ENCODE results near the gene ALPK1.
"Not testable (repeated sequence)": the region's sequence is repeated elsewhere in the genome, so short reads cannot be mapped to it uniquely, and the experiment has no call there.

Gene ALPK1

GRCh38 chr4:112485930-112486329 lies 188.8 kb downstream of the ALPK1 start:
- Histone ChIP-seq H3K9me3 (ENCODE audit: control insufficient read depth, low read length) (peaks cover 19% of the 10 kb centered on the region), H3K14ac (ENCODE audit: low read length in 2 of 2) (no peak overlapping the region), H3K9ac (ENCODE audit: low read length) (no peak overlapping the region), H3K18ac (ENCODE audit: low read depth in 1 of 2, low read length in 2 of 2) (no peak overlapping the region), H4K91ac (ENCODE audit: low read length) (no peak overlapping the region), H3K23ac (ENCODE audit: low read length in 2 of 2) (no peak overlapping the region), H2BK5ac (ENCODE audit: low read depth, low read length, poor library complexity, severe bottlenecking) (no peak overlapping the region), H4K8ac (ENCODE audit: low read length) (no peak overlapping the region), H2AFZ (ENCODE audit: low read depth, low read length) (no peak overlapping the region), H2BK12ac (ENCODE audit: low read length in 2 of 2) (no peak overlapping the region), H3K36me3 (ENCODE audit: control insufficient read depth in 1 of 2, insufficient read depth in 2 of 2, low read depth in 1 of 2, low read length in 2 of 2) (no peaks in the 10 kb centered on the region), H2BK120ac (ENCODE audit: low read depth, low read length) (no peak overlapping the region), H2AK5ac (ENCODE audit: low read length, severe bottlenecking) (no peak overlapping the region), H3K4ac (ENCODE audit: low read depth in 1 of 2, low read length in 2 of 2) (no peak overlapping the region), H3K27me3 (ENCODE audit: control insufficient read depth in 1 of 2, insufficient read depth in 1 of 2, low read length in 2 of 2) (peaks cover 0 to 7% of the 10 kb centered on the region in 2 experiments), H3K4me2 (ENCODE audit: low read length, poor library complexity, severe bottlenecking) (no peak overlapping the region), H3K4me1 (ENCODE audit: control insufficient read depth, insufficient read depth, low read depth, low read length) (no peaks in the 10 kb centered on the region), H3K79me1 (replicated peaks; ENCODE audit: low read length, poor library complexity, severe bottlenecking) (no peaks in the 10 kb centered on the region), H3K4me3 (ENCODE audit: insufficient read depth in 1 of 2, low read depth in 1 of 2, low read length in 2 of 2) (no peak overlapping the region), H2BK15ac (ENCODE audit: low read depth, poor library complexity, severe bottlenecking) (no peak overlapping the region), H3K27ac (ENCODE audit: low read length, poor library complexity, severe bottlenecking) (no peak overlapping the region)
- no peak for DNase-seq
- WGBS, result 77% methylated on average over 5 of the region's 5 CpGs

DNA sequence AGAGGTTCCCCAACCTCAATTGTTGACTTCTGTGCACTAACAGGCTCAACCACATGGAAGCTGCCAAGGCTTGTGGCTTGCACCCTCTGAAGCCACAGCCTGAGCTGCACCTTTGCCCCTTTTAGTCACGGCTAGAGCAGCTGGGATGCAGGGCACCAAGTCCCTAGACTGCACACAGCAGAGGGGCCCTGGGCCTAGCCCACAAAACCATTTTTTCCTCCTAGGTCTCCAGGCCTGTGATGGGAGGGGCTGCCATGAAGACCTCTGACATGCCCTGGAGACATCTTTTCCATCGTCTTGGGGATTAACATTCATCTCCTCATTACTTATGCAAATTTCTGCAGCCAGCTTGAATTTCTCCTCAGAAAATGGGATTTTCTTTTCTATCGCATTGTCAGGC lies 193.6 kb downstream of the ALPK1 start:
- not testable (repeated sequence) for H2BK5ac ChIP-seq (ENCODE audit: low read depth, low read length, poor library complexity, severe bottlenecking); H3K27me3 ChIP-seq (ENCODE audit: control insufficient read depth in 1 of 2, insufficient read depth in 1 of 2, low read length in 2 of 2); H4K91ac ChIP-seq (ENCODE audit: low read length); H2BK12ac ChIP-seq (ENCODE audit: low read length in 2 of 2); H3K14ac ChIP-seq (ENCODE audit: low read length in 2 of 2); H3K23ac ChIP-seq (ENCODE audit: low read length in 2 of 2); H3K4ac ChIP-seq (ENCODE audit: low read depth in 1 of 2, low read length in 2 of 2); H3K18ac ChIP-seq (ENCODE audit: low read depth in 1 of 2, low read length in 2 of 2); H4K8ac ChIP-seq (ENCODE audit: low read length); H3K4me2 ChIP-seq (ENCODE audit: low read length, poor library complexity, severe bottlenecking); DNase-seq; H3K79me1 ChIP-seq (replicated peaks; ENCODE audit: low read length, poor library complexity, severe bottlenecking); H3K27ac ChIP-seq (ENCODE audit: low read length, poor library complexity, severe bottlenecking); H2BK120ac ChIP-seq (ENCODE audit: low read depth, low read length); H3K4me3 ChIP-seq (ENCODE audit: insufficient read depth in 1 of 2, low read depth in 1 of 2, low read length in 2 of 2); H3K4me1 ChIP-seq (ENCODE audit: control insufficient read depth, insufficient read depth, low read depth, low read length); H2AK5ac ChIP-seq (ENCODE audit: low read length, severe bottlenecking); H3K36me3 ChIP-seq (ENCODE audit: control insufficient read depth in 1 of 2, insufficient read depth in 2 of 2, low read depth in 1 of 2, low read length in 2 of 2); H3K9ac ChIP-seq (ENCODE audit: low read length); H2AFZ ChIP-seq (ENCODE audit: low read depth, low read length); H2BK15ac ChIP-seq (ENCODE audit: low read depth, poor library complexity, severe bottlenecking); H3K9me3 ChIP-seq (ENCODE audit: control insufficient read depth, low read length)
- 67% methylated on average over 3 of the region's 3 CpGs for WGBS
